Adrenal gland (tissue), 5 donors: ENCODE results near the gene SCAPER.

Source experiments
- CTCF ChIP-seq, 6 experiments: fragments of 450-650 bp in 4 of 6; fragments of 200-600 bp in 2 of 6; sonication (generic) in 1 of 6; IDR thresholded peaks; 1 replicate in 5 of 6; 2 replicates in 1 of 6; pipeline versions ENCODE4 v1.5.1 to v1.8.0; 2016 to 2021; ENCODE audit warnings: antibody characterized with exemption in 6 of 6, mild to moderate bottlenecking in 2 of 6, moderate library complexity in 1 of 6
- POLR2A ChIP-seq, 2 donors: fragments of 450-650 bp; IDR thresholded peaks; one replicate each; pipeline ENCODE4 v1.6.1; 2017; ENCODE audit warnings: antibody characterized with exemption in 2 of 2, mild to moderate bottlenecking in 2 of 2, moderate library complexity in 1 of 2
- donor health status: DM: no; HTN: no; CAD: no.

- TF ChIP-seq CTCF (IDR thresholded peaks at IDR 0.05): no peak
- no peak for TF ChIP-seq POLR2A (IDR thresholded peaks at IDR 0.05)
Observed at GRCh38 chr15:76916369-76916768, 11.2 kb upstream of the SCAPER start.
